HG02973 (cell line): ENCODE results near the gene EIF2B5.

Experiments
- ATAC-seq: cut with Tn5 transposase; IDR thresholded peaks from one replicate; pipeline ENCODE4 v1.9.1; 2021; ENCODE audit warnings: moderate library complexity; ENCODE audit not compliant: unreplicated experiment

EIF2B5 gene

DNA sequence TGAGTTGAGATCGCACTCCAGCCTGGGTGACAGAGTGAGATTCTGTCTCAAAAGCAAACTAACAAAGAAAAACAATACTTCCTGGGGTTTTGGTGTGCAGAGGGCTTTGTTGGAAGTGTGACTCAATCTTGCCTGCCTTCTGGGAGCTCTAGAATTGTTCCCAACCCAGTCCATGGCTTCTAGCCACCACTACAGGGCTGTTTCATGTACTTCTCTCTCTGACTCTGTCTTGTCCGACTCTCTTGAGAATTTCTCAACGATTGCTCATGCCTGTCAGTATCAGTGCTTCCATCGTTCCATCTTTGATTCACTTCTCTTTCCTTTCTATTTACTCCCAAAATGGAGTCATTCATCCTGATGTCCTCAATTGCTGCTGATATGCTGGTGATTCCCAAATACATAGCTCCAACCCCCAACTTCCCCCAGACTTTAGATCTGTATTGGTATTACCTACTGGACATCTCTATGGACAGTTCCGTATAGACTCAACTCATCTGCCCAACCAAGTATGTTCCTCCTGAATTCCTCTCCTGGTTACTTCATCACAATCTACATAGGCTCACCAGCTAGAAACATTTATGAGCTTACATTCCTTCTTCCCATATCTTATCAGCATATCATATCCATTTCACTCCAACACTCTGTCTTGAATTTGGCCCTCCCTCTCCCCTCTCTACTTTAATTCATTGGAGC is 37.7 kb downstream of the EIF2B5 start:
- ATAC-seq = no peak

DNA sequence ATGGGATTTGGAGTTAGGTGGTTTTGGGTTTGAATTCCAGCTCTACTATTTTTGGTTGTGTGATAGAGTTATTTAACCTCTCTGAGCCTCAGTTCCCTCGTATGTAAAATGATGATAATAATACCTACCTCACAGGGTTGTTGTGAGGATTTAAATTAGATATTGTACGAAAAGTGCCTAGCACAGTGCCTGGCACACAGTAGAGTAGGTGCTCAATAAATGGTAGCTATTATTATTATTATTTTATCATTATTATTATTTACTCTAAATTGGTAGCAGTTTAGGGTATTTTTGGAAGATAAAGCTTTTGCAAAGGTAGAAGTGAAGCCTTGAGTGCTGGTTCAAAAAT is 38.2 kb downstream of the EIF2B5 start:
- no peak for ATAC-seq

DNA sequence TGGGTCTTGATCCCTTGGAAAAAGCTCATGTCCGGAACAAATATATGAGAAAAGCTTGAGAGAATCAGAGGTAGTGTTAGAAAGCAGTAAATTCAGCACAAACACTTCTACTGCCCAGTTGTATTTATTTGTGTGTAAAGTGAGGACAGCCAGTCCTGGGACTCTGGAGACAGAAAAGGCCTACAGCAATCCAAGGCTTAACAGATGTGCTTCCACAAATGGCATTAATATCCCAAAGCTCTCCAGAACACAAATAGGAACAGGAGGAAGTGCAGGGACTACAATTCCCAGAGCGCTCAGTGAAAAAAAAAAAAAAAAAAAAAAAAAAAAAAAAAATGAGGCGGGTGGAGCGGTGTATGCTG is 39.1 kb downstream of the EIF2B5 start:
- no peak for ATAC-seq

DNA sequence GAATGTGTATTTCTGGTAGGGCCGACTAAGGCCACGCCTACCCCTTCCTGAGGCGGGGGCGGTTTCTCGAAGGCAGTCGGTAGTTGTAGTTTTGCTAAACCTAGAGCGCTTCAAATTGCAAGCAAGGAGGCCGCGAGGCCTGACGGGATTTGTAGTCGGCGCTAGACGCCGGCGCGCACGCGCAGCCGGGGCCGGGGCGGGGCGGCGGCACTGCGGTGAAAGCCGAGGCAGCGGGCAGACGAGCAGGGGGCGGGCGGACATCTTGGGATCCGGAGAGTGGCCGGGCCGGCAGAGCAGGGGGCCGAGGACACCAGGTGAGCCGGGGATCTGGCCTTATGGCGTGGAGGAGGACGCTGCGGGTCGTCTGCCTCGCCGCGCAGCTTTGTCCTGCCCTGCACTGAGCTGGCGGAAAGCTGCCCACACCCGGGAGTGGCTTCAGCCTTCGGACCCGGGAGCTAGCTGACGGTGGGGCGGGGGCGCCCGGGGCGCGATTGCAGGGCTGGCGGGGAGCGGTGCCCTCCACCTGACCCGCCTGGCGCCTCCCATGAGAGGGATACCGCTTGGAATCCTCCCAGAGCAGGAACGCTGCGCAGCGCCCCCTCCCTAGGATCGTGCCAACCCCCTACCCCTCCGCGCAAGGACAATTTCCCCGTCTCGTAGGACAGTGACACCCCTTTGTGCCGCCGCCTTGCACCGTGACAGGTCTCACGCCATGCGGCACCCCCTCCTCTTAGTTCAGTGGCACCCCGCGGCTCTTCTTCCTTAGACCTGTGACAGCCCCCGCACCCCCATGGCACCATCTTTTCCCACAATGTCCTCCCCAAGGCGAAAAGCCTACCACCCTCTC is 39.7 kb downstream of the EIF2B5 start, which contains the start of gene AP2M1:
TSS of gene AP2M1 (plus strand) at position 210 of the 847 bp plus-strand sequence. CDS start 2,139 bp downstream, outside the sequence.
- peak; percentile 91 for ATAC-seq

DNA sequence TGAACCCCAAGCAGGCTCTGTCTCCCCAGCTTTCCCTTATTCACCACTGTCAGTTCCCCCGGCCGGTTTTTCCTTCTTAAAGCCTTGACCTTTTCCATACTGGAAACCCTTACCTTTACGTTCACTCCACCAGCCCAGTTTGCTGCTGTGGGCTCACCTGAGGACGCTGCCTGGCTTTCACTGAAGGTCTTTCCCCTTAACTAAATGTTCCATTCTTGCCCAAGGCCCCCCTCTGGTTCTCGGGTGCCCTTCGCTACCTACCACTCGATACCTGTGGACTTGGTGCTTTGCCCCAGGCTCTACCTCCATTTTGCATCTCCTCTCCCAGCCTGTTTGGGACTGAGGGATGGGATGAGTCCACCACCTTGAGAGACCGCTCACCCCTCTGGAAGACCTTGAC is 40.3 kb downstream of the EIF2B5 start:
- ATAC-seq = no peak

DNA sequence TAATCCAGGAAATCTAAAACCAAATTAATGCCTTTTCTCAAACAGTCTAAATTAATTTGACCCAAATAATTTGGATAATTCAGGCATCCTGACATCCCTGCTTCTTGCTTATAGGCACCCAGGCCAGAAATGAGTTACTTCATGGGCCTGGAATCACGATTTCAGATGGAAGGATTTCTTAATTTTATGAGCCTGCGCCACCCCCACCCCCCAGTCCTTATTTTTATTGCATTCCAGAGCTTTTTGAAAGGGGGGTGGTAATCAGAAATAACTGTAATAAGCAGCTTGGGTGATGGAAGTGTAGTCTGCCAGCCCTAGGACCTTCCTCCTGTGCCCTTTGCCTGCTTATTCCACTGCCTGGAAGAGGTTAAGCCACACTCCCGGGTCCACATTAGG is 40.8 kb downstream of the EIF2B5 start:
- no peak for ATAC-seq

DNA sequence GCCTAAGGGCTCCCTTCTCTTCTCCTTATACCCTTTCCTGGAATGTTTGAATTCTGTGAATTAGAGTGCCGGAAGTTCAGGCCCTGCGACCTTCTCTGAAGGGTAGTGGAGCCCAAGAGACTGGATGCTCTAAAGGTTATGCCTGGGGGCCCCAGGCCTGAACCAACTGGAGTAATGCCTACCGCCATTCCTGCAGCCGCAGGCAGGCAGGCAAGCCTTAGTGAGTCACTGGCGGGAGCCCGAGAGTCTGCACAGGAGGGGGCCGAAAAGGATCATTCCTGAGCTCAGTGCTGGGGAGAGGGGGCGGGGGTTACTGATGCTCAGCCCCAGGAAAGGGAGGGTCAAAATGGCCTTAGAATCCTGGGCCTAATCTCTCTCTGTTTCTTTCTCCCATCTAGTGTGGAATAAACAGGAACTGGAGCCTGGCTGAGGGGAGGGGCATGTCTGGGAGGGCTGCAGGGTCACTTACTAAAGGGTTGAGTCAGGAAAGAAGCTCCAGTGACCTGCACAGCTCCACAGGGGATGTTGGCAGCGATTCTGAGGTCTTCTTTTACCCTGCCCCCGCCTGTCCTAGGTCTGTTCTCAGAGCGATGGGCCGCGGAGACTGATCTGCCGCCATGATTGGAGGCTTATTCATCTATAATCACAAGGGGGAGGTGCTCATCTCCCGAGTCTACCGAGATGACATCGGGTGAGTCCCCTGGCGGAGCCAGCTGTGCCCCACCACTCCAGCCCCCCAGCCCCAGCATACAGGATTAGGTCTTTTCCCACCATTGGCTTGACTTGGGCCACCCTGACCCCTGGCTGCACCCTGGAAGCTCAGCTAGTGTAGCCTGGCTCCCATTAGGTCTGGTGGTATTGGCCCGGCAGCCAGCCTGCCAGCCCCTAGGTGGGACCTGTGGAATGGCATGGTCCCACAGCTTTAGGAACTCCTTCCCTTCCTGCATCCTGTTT is 41.5 kb downstream of the EIF2B5 start:
- ATAC-seq = no peak

DNA sequence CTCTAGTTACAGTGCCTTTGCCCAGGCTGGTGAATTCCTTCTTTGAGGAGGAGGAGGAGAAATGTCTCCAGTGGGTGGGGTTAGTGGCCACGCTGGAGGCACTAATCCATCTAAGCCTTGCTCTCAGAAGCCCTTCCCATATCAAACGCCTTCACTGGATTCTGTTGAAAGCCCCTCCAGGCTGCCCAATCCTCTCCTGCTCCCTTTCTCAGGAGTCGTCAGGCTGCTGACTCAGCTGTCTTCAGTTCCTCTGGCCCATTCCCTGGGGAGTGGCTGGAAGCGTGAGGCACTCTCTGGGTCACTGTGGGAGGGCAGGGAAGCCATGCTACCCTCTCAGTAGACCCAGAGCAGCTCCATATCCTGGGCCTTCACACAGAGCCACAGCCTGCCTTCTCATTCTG is 42.2 kb downstream of the EIF2B5 start:
- ATAC-seq = no peak

DNA sequence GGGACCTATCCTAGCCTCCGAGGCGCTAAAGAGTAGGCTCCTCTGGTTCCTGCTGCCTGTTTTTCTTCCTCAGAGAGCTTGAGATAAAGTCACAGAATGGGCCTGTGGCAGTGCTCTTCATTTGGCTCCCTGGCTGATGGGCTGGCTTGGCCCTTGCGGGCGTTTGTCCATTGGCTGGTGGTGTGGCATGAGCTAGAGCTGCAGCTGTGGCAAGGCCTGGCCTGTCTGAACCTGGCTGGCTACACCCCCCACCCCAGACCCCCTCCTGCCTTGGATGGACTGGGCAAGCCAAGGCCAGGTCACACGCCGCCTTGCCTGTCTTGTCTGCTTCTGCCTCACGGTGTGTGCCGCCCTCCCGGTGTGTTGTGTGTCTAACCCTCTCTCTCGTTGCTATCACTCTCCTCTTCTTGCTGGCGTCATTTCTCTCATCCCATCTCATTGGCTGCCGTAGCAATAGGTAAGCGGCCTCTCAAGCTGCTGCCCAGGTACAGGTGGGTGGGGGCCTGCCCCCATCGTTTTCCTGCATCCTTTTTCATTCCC is 42.7 kb downstream of the EIF2B5 start:
- ATAC-seq = no peak

DNA sequence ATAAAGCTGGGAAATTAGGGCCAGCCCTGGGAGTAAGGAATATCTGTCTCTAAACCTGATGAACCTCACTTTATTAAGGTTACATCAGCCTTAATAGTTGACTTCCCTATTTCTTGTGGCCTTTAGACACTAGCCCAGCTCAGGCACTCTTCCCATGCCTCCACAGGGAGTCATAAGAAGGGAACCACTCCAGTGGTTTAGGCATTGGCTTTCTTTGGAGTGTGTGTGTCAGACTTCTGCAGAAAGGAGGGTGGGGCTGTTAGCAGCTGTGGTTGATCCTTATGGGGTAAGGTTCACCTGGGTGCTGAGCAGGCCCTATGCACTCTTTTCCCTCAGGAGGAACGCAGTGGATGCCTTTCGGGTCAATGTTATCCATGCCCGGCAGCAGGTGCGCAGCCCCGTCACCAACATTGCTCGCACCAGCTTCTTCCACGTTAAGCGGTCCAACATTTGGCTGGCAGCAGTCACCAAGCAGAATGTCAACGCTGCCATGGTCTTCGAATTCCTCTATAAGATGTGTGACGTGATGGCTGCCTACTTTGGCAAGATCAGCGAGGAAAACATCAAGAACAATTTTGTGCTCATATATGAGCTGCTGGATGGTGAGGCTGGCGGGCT is 43.5 kb downstream of the EIF2B5 start:
- ATAC-seq = no peak

DNA sequence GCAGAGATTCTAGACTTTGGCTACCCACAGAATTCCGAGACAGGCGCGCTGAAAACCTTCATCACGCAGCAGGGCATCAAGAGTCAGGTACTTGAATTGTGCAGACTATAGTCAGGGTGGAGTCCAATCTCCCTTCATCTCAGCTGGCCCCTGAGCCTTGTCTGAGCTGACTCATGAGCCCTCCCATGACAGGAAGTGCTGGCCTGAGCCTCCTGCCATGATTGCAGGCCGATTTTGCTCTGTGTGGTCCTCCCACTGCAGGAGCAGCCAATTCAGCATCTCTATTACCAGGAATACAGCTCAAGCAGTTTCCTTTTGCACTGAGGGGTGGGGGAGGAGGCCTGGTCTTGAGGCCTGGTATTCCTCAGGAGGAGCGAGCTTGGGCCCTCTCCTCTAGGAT is 45.0 kb downstream of the EIF2B5 start:
- ATAC-seq = no peak

DNA sequence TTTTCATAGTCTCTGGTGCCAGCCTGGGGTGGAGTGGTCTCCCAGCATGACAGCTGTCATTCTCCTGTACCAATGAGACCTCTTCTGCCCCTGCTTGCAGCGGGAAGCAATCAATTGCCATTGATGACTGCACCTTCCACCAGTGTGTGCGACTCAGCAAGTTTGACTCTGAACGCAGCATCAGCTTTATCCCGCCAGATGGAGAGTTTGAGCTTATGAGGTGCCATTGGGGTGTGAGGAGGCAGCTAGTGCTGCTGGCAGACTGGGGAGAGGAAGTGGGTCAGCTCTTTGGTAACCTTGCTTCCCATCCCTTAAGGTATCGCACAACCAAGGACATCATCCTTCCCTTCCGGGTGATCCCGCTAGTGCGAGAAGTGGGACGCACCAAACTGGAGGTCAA is 46.4 kb downstream of the EIF2B5 start:
- no peak for ATAC-seq

DNA sequence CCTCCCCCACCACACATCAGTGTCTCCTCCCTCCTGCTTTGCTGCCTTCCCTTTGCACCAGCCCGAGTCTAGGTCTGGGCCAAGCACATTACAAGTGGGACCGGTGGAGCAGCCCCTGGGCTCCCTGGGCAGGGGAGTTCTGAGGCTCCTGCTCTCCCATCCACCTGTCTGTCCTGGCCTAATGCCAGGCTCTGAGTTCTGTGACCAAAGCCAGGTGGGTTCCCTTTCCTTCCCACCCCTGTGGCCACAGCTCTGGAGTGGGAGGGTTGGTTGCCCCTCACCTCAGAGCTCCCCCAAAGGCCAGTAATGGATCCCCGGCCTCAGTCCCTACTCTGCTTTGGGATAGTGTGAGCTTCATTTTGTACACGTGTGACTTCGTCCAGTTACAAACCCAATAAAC is 48.5 kb downstream of the EIF2B5 start:
- no peak for ATAC-seq

DNA sequence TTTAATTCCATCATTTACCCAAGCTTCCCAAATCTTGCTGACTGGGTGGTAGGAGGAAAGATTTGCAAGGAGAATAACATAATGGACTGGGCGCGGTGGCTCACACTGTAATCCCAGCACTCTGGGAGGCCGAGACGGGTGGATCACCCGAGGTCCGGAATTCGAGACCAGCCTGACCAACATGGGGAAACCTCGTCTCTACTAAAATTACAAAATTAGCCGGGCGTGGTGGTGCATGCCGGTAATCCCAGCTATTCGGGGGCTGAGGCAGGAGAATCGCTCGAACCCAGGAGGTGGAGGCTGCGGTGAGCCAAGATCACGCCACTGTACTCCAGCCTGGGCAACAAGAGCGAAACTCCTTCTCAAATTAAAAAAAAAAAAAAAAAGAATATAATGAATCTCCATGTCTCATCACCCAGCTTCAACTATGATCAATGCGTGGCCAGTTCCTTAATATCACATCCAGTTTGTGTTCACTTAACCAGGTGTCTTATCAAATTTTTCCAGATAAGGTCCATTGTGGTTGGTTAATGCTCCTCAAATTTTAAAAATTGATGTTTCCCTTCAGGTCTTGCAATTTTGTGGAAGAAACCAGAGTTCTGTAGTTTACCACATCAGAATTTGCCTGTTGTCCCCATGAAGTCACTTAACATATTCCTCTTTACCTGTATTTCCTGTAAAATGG is 49.5 kb downstream of the EIF2B5 start:
- no peak for ATAC-seq

DNA sequence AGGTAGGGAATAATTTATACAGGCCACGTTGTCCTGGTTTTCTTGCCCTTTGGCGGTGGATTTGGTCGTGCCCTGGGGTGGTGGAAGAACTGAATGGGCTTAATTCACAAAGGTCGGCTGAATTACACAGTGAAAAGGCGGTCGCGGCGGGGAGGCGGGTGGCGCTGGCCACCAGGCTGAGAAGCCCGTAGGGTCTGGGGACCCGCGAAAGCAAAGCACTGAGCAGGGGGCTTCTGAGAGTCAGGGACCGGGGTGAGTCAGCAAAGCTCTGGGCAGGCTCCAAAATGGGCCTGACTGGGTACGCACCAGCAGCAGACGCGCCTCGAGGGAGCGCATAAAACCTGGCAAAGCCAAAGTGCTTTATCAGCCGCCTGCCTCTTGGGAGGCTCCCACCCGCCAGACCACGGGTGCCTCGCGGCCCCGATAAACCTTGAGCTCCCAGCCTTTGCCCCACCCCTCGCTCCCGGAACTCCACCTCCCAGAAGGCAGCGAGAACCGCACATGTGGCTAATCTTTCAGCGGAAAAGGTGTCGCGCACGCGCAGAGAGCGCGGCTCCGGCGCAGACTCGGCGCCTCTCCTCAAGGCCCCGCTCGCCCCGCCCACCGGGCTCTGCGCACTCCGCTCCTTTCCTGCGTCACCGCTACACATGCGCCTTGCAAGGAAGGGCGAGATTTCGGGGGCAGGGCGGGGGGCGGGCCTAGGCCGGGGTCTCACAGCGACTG is 50.5 kb downstream of the EIF2B5 start:
- ATAC-seq = peak; percentile 82

DNA sequence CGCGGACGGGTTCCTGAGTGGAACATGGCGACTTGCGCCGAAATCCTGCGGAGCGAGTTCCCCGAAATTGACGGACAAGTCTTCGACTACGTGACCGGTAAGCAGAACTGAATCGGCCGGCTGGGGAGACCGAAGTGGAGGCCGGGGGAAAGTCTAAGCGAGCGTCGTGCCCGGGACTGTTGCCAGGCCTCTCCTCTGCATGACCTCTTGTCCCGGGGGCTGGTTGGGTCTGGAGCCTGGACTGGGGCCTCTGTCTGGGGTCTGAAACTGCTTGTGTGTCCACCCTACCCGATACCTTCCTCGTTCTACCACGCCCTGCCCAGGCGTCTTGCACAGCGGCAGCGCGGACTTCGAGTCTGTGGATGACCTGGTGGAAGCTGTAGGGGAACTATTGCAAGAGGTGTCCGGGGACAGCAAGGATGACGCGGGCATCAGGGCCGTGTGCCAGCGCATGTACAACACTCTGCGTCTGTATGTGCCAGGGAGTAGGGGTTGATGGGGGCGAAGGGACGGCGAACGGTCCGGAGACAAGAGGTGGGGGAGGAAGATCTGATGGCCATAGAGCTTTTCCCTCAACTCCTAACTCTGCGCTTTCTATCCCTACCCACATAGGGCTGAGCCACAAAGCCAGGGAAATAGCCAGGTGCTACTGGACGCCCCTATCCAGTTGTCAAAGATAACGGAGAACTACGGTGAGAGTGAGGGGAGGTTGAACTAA is 51.2 kb downstream of the EIF2B5 start, which contains the start of gene ABCF3:
TSS of gene ABCF3 (plus strand) at position 16 of the 718 bp plus-strand sequence. CDS start at position 25, 9 bp downstream.
- ATAC-seq = no peak

DNA sequence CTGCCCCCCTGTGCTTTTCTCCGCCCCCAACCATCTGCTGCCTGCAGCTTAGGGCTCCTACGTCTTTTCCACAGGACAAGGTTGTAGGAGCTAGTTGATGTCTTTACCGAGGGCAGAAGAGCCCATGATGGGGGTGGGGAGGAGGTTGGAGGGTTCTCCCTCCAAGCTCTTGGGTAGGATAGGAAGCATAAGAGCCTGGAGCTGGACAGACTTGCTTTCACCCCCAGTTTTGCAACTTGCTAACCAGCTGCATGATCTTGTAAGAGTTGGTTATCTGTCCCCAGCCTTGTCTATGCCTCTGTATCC is 51.7 kb downstream of the EIF2B5 start:
- no peak for ATAC-seq

DNA sequence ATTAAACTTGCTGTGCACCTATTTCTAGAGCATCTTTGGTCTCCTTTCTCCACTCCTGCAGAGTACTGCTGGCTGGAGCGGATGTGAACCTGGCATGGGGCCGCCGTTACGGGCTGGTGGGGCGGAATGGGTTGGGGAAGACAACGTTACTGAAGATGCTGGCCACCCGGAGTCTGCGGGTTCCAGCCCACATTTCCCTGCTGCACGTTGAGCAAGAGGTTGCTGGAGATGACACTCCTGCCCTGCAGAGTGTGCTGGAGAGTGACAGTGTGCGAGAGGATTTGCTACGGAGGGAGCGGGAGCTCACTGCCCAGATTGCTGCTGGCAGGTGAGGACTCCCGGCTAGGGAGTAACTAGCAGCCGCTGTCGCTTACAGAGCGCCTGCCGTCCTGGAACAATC is 52.9 kb downstream of the EIF2B5 start:
- no peak for ATAC-seq

DNA sequence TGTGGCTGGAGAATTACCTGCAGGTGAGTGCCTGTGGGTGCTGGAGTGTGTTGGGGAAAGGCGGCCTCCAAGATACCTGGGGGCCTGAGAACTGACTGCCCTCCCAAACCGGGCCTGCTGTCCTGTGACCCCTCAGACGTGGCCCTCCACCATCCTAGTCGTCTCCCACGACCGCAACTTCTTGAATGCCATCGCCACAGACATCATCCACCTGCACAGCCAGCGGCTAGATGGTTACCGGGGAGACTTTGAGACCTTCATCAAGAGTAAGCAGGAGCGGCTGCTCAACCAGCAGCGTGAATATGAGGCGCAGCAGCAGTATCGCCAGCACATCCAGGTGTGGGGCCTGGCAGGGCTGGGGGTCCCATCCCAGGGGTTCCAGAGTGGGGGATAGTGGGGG is 54.3 kb downstream of the EIF2B5 start:
- ATAC-seq = no peak
